HS-5 (cell line): ENCODE measurements around the gene TTF2.
A peak's percentile ranks its signal among the peaks of the same experiment; 100 is the strongest.
"Not testable (repeated sequence)": the region's sequence is repeated elsewhere in the genome, so short reads cannot be mapped to it uniquely, and the experiment has no call there.

ENCODE experiments used
- DNase-seq: peaks from one replicate; pipeline ENCODE4 v3.0.0-alpha.2; 2012; ENCODE audit warnings: low read depth

TTF2 gene

DNA sequence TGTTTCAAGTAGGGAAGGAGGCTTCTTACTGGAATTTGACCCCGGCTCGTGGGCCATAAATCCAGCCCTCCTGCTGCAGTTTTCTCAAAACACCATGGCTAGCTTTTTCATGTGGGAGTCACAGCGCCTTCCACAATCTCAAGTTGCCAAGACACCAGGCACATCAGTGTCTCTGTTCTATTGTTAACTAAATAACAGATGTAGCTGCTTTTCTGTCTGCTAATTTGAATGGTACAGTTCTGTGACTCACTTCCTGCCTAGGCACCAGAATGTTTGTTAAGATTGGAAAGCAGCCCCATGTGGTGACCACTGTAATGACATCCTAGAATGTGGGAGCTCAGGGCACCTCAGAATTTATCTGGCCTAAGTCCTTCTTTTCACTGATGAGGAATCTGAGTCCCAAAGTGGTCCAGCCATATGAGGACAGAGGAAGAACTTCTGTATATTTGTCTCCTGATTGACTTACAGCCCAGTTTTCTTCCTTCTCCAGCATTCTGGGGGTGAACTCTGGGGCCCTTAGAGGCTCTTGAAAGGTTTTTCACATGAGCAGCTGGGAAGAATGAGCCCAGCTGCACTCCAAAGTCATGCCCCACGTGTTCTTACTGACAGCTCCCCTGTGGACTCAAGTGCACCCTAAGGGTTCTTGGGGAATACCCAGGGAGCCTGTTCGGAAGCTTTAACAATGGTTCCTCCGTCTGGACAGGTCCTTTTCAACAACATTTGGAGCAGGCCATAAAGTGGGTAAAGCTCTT lies 33.9 kb downstream of the TTF2 start:
- DNase-seq: no peak

DNA sequence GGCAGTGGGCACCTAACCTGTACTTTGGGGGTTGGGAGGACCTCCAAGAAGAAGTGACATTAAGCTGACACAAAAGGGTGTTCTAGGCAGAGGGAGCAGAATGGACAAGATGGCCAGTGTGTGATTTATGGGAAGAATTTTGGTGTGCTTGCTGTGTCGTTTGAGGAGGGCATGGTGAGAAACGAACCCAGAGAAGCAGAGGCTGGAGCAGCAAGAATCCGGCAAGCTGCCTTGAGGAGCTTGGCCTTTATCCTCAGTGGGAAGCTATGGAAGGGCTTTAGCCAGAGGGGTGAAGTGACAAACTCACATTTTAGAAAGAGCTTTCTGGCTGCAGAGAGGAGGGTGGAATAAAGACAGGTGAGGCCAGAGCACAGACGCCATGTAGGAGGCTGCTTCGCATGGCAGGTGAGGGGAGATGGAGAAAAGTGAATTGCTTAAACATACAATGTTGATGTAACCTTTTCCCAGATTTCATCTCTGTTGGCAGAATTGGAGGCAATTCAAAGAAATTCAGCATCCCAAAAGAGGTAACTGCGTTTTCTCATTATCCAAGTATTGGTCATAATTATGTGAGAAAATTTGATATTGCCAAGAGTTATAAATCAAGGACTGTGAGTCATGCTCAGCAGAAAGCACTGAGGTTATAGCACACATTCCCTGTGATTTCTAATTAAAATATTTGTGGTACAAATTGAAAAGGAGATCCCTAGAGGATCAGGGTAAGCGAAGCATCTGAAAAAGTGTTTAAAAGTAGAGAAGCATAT lies 34.9 kb downstream of the TTF2 start:
- DNase-seq: no peak

DNA sequence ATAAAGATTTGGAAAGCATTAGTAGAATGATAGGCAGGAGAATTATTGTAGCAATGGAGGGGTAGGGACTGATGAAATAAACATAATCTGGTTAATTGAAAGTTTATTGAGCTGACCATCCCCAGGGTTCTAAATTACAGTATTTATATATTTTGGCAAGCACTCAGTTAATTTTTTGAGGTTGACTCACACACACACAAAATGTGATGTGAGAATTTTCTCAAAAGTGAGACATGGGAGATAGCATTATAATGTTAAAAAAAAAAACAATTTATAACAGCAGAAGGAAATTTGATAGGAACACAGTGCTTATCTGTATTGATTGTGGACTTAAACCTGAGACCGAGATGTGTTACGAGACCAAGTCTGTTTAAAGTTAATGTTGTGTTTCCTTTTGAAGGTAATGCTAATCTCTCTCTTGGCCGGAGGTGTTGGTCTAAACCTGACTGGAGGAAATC lies 36.9 kb downstream of the TTF2 start:
- no peak for DNase-seq

DNA sequence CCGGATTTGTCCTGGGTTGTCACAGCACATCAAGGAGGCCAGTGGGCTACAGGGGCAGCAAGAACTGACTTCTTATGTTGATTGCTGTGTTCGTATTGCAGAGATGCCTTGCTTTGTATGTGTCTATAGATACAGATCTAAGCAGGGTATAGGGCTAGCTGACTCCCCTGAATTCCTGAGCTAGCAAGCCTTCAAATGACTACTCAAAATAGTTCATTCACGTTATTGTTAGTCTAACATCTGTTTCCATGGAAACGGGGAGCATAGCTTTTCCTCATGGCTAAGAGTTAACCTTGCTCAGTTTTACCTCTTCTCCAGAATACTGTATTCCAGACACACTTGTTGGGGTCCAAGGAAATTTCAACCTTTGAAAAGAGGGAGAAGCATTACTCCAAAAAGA lies 37.3 kb downstream of the TTF2 start:
- no peak for DNase-seq

DNA sequence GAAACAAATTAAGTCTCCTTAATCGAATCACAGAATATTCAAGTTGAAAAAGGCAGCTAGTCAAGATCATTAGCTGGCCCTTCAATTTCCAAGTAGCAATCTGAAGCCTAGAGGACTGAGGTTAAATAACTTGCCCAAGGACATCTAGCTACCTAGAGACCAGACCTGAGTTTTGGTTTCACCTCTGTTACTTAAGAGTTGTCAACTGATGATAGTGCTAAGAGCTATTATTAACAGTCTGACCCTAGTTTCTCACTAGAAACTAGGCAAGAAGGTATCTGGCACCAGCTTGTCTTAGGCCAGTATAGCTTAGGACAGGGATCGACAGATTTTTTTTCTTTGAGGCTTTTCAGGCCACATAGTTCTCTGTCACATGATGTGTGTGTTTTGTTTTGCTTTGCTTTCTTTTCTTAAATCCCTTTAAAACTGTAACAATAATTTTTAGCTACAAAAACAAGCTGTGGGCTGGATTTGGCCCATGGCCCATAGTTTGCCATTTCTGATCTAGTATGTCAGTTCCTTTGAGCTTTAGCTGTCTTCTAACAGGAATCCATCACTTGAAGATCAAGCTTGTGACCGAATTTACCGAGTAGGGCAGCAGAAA lies 38.3 kb downstream of the TTF2 start:
- DNase-seq: no peak

DNA sequence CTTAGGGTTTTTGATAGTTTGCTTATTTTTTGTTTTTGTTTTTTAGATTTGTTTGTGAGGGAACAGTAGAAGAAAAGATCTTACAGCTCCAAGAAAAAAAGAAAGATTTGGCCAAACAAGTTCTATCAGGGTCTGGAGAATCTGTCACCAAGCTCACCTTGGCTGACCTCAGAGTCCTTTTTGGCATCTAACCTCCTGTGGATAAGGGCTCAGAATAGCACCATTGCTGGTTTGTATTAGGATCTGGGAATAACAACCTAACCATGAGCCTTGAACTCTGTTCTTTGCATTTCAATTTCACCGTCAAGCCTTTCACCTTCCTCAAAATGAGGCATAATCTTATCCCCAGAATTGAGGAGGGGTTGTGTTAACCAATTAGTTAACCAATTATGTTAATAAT lies 41.2 kb downstream of the TTF2 start:
- no peak for DNase-seq

DNA sequence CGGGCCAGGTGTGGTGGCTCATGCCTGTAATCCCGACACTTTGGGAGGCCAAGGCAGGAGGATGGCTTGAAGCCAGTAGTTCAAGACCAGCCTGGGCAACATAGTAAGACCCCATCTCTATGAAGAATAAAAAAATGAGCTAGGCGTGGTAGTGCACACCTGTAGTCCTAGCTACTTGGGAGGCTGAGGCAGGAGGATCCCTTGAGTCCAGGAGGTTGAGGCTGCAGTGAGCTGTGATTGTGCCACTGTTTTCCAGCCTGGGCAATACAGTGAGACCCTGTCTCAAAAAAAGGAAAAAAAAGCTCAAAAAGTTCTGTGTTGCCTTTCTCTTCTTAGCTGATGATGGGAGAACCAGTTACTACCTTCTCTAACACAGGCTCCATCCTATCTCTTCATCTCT lies 41.7 kb downstream of the TTF2 start:
- DNase-seq: not testable (repeated sequence)

DNA sequence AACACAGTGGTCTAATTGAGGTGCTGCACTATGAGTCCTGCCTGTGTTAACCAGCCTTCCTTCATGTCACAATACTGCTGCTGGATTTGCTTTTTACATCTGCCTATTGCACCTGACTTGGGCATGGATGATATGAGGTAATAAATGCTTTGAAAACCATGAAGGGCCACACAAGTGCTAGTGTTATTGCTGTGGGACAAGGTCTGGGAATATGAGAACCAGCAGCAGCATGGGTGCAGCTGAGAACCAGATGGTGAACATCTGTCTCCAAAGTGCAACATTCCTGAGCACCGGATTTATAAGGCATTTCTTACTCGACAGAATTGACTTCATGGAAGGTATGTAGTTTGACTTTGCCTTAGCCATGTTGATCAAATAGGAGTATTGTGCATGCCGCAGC lies 44.9 kb downstream of the TTF2 start:
- no peak for DNase-seq

DNA sequence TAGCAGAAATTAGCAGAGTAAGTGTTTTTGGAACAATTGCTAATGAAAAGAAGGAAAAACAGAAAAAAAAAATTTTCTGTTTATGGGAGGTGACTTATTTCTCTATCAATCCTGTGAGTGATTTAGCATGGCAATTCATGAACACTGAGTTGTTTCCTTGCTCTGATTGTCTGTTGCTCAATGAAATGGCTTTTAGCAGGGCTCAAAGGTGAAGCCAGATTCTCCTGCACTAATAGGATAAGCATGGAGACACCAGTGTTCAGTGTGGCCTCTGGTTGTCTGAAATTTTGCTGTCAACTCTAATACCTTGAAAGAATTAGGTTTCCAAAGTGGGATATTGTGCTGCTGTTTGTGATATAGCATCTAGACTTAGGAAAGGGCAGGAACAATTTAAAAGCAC lies 45.6 kb downstream of the TTF2 start:
- no peak for DNase-seq

DNA sequence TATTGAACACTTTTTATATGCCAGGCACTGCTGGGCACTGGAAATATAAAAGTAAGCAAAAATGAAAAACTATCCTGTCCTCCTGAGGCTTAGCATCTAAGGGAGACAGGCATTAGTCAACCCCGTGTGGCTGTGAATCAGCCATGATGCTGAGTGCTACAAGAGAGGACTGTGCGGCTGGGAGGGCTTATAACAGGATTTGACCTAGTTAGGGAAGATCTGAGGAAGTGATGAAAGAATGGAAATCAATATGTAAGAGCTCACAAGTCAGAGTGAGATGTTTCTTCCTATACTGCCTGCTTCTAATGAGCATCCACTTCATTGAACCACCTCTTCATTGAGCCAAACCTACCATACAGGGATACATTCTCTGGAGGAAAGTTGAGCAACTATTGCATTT lies 46.4 kb downstream of the TTF2 start:
- DNase-seq: no peak

DNA sequence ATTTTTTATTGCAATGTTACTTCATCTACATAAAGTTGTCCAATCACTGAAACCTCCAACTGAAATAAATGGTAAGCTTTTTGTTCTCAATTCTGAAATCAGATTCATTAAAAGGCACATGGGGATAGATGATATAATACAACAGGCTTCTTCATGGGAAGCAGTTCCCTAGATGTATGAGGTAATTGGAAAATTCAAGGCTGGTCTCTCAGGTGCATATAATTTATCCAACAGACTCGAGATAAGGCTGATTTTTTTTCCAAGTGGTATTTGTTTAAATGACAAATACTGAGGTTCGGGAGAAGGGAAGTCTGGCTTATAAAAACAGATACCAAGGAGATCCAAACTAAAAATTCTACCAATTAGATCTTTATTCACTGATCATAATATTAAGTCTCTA lies 47.2 kb downstream of the TTF2 start:
- DNase-seq: no peak

DNA sequence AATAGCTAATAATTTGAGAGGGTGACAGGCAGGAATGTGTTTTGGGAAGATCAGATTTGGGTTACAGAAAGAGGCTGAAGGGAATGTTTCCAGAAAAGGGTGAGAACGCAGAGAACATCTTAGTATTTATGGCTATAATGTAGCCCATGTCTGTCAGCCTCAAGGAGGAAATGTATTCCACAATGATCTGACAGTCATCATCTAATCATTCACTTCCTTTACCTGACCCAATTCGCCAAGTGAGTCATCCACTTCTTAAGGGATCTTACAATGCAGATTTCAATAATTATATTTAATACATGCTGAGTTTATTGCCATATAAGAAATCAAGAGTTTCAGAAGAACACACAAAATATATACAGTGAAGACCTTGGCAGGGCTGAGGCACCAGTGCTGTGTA lies 50.6 kb downstream of the TTF2 start:
- DNase-seq: peak; percentile 63

DNA sequence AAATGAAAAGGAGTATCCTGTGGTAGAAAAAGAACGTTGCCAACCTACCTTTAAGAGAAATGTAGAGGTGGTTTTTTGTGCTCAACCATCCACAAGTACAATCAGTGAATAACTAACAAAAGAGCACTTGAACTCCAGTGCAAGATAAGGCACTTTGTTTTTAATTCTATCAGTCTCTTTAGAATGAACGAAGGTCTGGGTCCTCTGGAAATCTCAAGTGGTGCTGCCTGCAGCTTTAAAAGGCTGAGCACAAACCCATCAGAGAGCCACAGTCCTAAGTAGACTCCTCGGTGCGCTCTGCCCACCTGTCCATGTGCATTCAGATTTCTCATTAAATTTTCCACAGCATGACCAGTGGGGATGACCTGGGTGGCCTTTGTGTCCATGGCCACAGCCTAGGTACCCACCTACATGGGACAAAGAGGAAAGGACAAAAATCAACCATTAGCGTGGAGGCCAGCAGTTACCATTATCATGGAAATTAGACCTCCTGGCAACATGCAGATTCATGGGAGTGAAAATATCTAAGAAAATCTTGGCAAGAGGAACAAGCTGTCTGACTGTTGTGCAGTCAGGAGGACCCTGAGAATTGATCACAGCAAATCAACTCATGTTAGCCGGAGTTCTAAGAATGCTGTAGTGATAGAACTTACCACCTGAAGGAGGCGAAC lies 52.1 kb downstream of the TTF2 start:
- DNase-seq: no peak

DNA sequence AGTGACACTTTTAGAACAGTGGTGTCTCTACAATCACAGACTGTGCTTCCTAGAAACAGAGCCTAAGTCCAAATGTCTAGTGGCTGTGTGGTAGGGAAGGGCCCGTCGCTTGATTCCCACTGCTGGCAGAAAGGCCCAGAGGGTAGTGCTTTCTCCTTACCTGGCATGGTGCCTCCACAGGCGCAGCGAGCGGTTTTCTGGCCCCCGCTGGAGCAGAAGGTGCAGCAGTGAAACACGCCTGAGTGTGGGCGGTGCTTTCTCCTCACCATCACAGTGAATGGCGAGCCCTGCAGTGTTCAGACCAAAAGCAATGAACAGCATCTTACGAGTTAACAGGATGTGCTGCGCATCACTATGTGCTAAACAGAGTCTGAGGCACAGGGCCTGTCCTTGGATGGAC lies 53.1 kb downstream of the TTF2 start:
- no peak for DNase-seq

DNA sequence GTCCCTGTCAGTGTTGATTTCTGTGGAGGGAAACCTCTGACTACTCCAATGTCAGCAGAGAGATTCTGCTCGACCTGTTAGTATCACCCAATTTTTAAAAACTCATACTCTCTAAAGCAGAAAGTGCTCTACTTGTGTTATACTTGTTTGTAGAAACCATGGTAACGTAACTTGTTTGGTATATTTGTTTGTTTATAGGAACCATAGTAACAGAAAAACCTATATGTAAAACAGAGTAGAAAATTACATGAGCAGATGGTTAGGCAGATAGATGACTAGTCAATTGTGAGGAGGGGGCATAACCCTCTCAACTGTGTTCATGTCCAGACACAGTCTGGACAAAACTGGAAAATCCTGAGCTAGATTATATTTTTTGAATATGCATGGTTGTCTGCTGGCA lies 54.8 kb downstream of the TTF2 start:
- DNase-seq: no peak

DNA sequence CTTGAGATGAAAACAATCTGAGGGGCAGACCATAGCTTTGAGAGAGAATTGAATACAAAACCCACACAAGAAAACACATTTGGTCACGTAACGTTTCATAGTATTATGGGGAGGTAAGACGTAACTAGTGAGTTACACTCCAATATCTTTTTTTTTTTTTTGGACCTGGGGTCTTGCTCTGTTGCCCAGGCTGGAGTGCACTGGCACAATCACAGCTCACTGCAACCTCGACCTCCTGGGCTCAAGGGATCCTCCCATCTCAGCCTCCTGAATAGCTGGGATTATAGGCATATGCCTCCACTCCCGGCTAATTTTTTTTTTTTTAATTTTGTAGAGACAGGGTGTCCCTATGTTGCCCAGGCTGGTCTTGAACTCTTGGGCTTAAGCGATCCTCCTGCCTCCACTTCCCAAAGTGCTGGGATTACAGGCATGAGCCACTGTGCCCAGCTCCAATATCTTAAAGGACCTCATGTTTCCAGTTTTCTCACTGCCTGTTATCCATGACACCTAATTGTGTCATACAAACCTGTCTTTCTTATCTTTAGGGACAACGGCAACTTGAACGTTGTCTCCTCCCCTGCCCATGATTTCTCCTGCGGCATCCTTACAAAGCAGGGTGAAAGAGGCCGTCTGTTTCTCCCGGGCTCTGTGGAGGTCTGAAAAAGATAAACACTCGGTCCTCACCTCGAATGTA lies 56.1 kb downstream of the TTF2 start:
- no peak for DNase-seq

DNA sequence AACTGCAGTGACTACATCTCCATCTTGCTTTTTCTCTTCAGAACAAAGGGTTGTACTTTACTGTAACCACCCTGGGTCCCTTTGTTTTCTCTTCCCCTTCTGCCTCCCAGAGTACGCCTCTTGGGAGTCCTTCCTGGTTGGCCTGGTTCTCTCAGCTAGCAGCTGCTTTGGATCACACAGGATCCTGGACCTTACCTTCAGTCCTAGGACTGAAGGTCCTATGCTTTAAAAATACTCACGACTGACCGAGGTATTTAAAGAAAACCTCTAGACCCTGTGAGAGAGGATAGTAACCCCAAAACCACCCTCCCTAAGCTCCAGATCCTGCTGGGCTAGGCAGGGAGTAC lies 56.6 kb downstream of the TTF2 start:
- no peak for DNase-seq

DNA sequence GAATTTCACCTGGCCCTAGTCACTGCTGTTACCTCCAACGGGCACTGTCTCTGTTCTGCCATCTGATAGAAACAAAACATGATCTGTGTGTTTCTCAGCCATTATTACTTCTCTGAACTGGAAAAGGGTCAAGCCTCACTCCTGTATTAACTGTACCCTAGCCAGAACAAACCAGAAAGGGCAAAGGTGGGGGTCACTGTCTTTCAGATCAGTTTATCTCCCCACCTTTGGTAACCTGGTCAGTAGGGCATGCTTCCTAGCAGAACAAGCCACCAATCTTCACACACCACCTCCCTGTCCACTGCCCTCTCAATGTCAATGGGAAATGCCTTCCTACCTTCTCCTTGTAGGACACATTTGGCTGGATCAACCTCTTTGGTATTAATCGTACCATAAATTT lies 57.6 kb downstream of the TTF2 start:
- DNase-seq: no peak

DNA sequence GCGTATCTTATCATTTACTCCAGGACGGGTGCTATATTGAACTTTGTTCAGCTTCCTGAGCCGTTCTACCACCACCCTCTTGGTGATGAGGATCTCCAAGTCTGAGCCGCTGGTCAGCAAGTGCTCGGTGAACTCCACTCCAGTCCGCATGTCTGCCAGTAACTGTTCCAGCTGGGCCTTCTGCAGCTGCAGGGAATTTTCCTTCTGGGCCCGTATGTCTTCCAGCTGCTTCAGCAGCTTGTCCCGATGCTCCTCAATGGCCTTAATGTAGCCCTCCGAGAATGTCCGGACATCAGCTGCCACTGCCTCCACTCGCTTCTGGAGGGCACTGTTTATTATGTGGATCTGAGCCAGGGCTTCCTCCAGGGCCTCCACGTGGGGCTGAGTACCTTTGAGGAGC lies 58.0 kb downstream of the TTF2 start:
- no peak for DNase-seq

DNA sequence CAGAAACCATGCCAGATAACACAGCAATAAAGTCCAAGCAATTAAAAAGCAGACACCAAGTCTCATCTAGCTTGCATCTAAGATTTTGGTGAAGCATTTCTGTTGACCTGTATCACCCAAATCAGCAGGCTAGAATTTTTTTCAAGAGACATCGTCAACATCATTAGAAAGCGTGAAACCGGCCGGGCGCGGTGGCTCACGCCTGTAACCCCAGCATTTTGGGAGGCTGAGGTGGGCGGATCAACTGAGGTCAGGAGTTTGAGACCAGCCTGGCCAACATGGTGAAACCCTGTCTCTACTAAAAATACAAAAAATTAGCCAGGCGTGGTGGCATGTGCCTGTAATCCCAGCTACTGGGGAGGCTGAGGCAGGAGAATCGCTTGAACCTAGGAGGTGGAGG lies 59.0 kb downstream of the TTF2 start:
- not testable (repeated sequence) for DNase-seq

DNA sequence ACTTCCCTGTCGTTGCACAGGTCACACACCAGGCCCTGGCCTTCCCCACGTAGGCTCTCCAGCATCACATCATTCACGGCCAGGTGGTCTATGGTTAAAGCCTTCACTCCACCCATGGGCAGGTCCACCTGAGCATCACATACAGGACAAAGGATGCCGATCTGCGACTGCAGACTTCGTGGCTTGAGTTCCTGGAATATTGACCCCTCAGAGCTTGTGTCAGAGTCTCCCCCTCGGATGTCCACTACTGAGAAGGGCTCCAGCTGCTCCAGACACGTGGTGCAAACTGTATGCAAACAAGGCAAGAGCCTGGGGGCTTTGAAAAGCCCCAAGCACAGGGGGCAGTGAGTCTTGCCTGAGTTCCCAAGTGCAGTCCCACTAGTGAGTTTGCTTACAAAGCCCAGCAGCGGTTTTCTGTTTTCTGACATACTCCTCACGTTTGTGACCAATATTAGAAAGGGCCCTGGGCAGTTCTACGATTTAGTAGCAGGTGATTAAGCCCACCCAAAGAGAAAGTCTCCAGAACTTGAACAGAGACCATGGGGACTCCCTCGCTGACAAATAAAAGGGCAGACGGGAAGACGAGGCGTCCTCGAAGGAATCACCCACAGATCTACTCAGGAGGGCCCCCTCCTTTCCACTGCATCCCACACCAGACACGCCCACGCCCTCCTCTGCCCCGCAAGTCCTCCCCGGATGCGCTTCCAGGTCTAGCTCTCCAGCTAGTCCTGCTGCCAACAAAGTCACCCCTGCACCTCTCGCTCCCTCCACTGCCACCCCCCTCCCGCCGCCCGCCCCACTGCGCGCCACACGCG lies 60.9 kb downstream of the TTF2 start:
- no peak for DNase-seq
